K562 (cell line): ENCODE results near the gene MCM6. TPM values are rescaled to one million over a fixed set of nuclear protein-coding genes. Genes with fewer than 3 reads are reported as not detected.

Source experiments
- PHB2 ChIP-seq: fragments of 450-650 bp; IDR thresholded peaks from 2 replicates; pipeline ENCODE4 v1.6.1; 2017; ENCODE audit warnings: low read depth
- polyA plus RNA-seq, 8 experiments: library from polyadenylated mRNA; depleted of rRNA in 4 of 8; stranded (reverse) in 5 of 8; unstranded in 3 of 8; fragments of >200 nt; fragmentation: Nextera tagmentation in 2 of 8; fragmentation: Illumina TruSeq in 1 of 8; extraction: Ambion mirVana in 2 of 8; extraction: Trizol in 1 of 8; gene quantifications; 2 replicates each; pipeline versions ENCODE4 v1.2.1 to v1.2.3, GENCODE V29; 2011 to 2014; ENCODE audit warnings: inconsistent platforms in 1 of 8, missing spikeins in 1 of 8
- total RNA-seq, 7 experiments: library from RNA; depleted of rRNA in 6 of 7; stranded (reverse); fragments of >200 nt in 6 of 7; fragmentation: Illumina TruSeq in 2 of 7; extraction: Trizol in 2 of 7; gene quantifications; 2 replicates each; pipeline versions ENCODE4 v1.2.1 to v1.2.3, GENCODE V29; 2011 to 2021; ENCODE audit warnings: low replicate concordance in 1 of 7
- TF ChIP-seq, protein P1 (sequence below): fragments of 200-600 bp; sonication (generic); IDR thresholded peaks from one replicate; pipeline ENCODE4 v1.6.1; 2012; ENCODE audit warnings: mild to moderate bottlenecking, low read depth, low read length, inconsistent platforms
- TF ChIP-seq, protein P2 (sequence below): fragments of 450-650 bp; conservative IDR thresholded peaks from 2 replicates; pipeline ENCODE4 v1.6.1; 2016; ENCODE audit warnings: missing genetic modification characterization, low read depth, mild to moderate bottlenecking, control low read depth, missing compliant biosample characterization
- TF ChIP-seq, protein P3 (sequence below), 3 experiments: fragments of 200-800 bp in 1 of 3; sonication (Bioruptor generic) in 1 of 3; sonication (generic) in 1 of 3; formaldehyde crosslinking in 1 of 3; IDR thresholded peaks; 2 replicates each; pipeline versions ENCODE4 v1.6.1 to v1.8.0; 2016 to 2022; ENCODE audit warnings: mild to moderate bottlenecking in 2 of 3, missing compliant biosample characterization in 2 of 3, missing genetic modification characterization in 2 of 3, missing genetic modification reagents in 1 of 3
- TF ChIP-seq, protein P4 (sequence below), 3 experiments: IDR thresholded peaks in 2 of 3; conservative IDR thresholded peaks in 1 of 3; 2 replicates each; pipeline ENCODE4 v1.5.1; 2011 to 2012; ENCODE audit warnings: low read length in 3 of 3, mild to moderate bottlenecking in 3 of 3, control low read depth in 2 of 3, improper control_type of control experiment in 1 of 3, inconsistent platforms in 1 of 3, low read depth in 1 of 3, mixed read lengths in 1 of 3, moderate library complexity in 1 of 3; ENCODE audit not compliant: insufficient read depth in 2 of 3

Gene MCM6
- total and polyA plus RNA-seq, 9 of the 15 experiments (the other 6 are each of a cell fraction or from before 2014, with no cell fraction given), result 42.6 to 133 (median 82.4) TPM

DNA sequence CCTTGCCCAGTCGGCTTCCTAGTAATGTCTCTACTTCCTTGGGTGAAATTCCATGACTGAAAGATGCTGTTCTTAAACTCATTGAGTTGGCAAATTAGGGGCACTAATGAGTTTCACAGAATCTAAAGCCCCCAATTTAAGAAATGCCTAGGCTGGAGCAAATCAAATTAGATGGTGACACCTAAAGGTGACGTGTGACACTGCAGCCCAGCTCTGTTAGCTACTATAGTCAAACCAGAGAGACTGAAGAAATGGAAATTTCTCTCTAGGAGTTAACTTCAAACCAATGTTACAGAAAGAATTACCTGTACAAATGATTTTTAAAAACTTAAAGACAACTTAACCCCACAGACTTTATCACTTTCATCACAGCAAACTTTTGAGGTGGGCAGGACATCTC, 76.5 kb downstream of the MCM6 start (continued):
- TF ChIP-seq, protein P1, sequence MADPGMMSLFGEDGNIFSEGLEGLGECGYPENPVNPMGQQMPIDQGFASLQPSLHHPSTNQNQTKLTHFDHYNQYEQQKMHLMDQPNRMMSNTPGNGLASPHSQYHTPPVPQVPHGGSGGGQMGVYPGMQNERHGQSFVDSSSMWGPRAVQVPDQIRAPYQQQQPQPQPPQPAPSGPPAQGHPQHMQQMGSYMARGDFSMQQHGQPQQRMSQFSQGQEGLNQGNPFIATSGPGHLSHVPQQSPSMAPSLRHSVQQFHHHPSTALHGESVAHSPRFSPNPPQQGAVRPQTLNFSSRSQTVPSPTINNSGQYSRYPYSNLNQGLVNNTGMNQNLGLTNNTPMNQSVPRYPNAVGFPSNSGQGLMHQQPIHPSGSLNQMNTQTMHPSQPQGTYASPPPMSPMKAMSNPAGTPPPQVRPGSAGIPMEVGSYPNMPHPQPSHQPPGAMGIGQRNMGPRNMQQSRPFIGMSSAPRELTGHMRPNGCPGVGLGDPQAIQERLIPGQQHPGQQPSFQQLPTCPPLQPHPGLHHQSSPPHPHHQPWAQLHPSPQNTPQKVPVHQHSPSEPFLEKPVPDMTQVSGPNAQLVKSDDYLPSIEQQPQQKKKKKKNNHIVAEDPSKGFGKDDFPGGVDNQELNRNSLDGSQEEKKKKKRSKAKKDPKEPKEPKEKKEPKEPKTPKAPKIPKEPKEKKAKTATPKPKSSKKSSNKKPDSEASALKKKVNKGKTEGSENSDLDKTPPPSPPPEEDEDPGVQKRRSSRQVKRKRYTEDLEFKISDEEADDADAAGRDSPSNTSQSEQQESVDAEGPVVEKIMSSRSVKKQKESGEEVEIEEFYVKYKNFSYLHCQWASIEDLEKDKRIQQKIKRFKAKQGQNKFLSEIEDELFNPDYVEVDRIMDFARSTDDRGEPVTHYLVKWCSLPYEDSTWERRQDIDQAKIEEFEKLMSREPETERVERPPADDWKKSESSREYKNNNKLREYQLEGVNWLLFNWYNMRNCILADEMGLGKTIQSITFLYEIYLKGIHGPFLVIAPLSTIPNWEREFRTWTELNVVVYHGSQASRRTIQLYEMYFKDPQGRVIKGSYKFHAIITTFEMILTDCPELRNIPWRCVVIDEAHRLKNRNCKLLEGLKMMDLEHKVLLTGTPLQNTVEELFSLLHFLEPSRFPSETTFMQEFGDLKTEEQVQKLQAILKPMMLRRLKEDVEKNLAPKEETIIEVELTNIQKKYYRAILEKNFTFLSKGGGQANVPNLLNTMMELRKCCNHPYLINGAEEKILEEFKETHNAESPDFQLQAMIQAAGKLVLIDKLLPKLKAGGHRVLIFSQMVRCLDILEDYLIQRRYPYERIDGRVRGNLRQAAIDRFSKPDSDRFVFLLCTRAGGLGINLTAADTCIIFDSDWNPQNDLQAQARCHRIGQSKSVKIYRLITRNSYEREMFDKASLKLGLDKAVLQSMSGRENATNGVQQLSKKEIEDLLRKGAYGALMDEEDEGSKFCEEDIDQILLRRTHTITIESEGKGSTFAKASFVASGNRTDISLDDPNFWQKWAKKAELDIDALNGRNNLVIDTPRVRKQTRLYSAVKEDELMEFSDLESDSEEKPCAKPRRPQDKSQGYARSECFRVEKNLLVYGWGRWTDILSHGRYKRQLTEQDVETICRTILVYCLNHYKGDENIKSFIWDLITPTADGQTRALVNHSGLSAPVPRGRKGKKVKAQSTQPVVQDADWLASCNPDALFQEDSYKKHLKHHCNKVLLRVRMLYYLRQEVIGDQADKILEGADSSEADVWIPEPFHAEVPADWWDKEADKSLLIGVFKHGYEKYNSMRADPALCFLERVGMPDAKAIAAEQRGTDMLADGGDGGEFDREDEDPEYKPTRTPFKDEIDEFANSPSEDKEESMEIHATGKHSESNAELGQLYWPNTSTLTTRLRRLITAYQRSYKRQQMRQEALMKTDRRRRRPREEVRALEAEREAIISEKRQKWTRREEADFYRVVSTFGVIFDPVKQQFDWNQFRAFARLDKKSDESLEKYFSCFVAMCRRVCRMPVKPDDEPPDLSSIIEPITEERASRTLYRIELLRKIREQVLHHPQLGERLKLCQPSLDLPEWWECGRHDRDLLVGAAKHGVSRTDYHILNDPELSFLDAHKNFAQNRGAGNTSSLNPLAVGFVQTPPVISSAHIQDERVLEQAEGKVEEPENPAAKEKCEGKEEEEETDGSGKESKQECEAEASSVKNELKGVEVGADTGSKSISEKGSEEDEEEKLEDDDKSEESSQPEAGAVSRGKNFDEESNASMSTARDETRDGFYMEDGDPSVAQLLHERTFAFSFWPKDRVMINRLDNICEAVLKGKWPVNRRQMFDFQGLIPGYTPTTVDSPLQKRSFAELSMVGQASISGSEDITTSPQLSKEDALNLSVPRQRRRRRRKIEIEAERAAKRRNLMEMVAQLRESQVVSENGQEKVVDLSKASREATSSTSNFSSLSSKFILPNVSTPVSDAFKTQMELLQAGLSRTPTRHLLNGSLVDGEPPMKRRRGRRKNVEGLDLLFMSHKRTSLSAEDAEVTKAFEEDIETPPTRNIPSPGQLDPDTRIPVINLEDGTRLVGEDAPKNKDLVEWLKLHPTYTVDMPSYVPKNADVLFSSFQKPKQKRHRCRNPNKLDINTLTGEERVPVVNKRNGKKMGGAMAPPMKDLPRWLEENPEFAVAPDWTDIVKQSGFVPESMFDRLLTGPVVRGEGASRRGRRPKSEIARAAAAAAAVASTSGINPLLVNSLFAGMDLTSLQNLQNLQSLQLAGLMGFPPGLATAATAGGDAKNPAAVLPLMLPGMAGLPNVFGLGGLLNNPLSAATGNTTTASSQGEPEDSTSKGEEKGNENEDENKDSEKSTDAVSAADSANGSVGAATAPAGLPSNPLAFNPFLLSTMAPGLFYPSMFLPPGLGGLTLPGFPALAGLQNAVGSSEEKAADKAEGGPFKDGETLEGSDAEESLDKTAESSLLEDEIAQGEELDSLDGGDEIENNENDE, result no peak
- TF ChIP-seq PHB2, result no peak
- TF ChIP-seq, protein P2, sequence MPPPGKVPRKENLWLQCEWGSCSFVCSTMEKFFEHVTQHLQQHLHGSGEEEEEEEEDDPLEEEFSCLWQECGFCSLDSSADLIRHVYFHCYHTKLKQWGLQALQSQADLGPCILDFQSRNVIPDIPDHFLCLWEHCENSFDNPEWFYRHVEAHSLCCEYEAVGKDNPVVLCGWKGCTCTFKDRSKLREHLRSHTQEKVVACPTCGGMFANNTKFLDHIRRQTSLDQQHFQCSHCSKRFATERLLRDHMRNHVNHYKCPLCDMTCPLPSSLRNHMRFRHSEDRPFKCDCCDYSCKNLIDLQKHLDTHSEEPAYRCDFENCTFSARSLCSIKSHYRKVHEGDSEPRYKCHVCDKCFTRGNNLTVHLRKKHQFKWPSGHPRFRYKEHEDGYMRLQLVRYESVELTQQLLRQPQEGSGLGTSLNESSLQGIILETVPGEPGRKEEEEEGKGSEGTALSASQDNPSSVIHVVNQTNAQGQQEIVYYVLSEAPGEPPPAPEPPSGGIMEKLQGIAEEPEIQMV (tag), result no peak
- TF ChIP-seq, protein P3, sequence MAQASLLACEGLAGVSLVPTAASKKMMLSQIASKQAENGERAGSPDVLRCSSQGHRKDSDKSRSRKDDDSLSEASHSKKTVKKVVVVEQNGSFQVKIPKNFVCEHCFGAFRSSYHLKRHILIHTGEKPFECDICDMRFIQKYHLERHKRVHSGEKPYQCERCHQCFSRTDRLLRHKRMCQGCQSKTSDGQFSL (CRISPR knock-in tag; IDR thresholded peaks at IDR 0.05), result no peak
- TF ChIP-seq, protein P3 (tag; IDR thresholded peaks at IDR 0.05), result no peak
- TF ChIP-seq, protein P4, sequence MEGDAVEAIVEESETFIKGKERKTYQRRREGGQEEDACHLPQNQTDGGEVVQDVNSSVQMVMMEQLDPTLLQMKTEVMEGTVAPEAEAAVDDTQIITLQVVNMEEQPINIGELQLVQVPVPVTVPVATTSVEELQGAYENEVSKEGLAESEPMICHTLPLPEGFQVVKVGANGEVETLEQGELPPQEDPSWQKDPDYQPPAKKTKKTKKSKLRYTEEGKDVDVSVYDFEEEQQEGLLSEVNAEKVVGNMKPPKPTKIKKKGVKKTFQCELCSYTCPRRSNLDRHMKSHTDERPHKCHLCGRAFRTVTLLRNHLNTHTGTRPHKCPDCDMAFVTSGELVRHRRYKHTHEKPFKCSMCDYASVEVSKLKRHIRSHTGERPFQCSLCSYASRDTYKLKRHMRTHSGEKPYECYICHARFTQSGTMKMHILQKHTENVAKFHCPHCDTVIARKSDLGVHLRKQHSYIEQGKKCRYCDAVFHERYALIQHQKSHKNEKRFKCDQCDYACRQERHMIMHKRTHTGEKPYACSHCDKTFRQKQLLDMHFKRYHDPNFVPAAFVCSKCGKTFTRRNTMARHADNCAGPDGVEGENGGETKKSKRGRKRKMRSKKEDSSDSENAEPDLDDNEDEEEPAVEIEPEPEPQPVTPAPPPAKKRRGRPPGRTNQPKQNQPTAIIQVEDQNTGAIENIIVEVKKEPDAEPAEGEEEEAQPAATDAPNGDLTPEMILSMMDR (IDR thresholded peaks at IDR 0.05 in 2 of 3, conservative IDR thresholded peaks at IDR 0.05 in 1 of 3; ENCODE audit: insufficient read depth in 2 of 3, low read depth in 1 of 3, low read length in 3 of 3), result 0 out of 6 replicates have a peak, but pooled peaks of 2 of the 3 experiments have one; percentile 14 to 20
